Smooth muscle cell (in vitro differentiated cells): ENCODE results near the gene GPI. TPM values are rescaled to one million over a fixed set of nuclear protein-coding genes. Genes with fewer than 3 reads are reported as not detected.

Experiments used
- DNase-seq: peaks from one replicate; lab custom pipeline; 2025; ENCODE audit not compliant: unreplicated experiment; lab: John Stamatoyannopoulos, UW
- H2AFZ ChIP-seq: fragments of 200-600 bp; sonication (generic); 2 replicates; pipeline ENCODE4 v1.6.0; 2016; ENCODE audit warnings: antibody characterized with exemption, low read depth, mild to moderate bottlenecking
- H3F3A ChIP-seq: fragments of 200-600 bp; sonication (generic); 2 replicates; pipeline ENCODE4 v1.6.0; 2017; ENCODE audit warnings: antibody characterized with exemption, low read depth
- H3K27ac ChIP-seq: fragments of 200-600 bp; sonication (generic); 2 replicates; pipeline ENCODE4 v1.5.1; 2016; ENCODE audit warnings: low read depth, mild to moderate bottlenecking
- H3K27me3 ChIP-seq: fragments of 200-600 bp; sonication (generic); 2 replicates; pipeline ENCODE4 v1.6.1; 2016; ENCODE audit warnings: low read depth, mild to moderate bottlenecking
- H3K36me3 ChIP-seq: fragments of 200-600 bp; sonication (generic); 2 replicates; pipeline ENCODE4 v1.5.1; 2016; ENCODE audit warnings: low read depth
- H3K4me1 ChIP-seq: fragments of 200-600 bp; sonication (generic); 2 replicates; pipeline ENCODE4 v1.5.1; 2016; ENCODE audit warnings: low read depth
- H3K4me2 ChIP-seq: fragments of 200-600 bp; sonication (generic); 2 replicates; pipeline ENCODE4 v1.6.0; 2016; ENCODE audit warnings: mild to moderate bottlenecking
- H3K4me3 ChIP-seq: fragments of 200-600 bp; sonication (generic); 2 replicates; pipeline ENCODE4 v1.5.1; 2016; ENCODE audit warnings: mild to moderate bottlenecking
- H3K79me2 ChIP-seq: fragments of 200-600 bp; sonication (generic); 2 replicates; pipeline ENCODE4 v1.6.0; 2016; ENCODE audit warnings: low read depth, mild to moderate bottlenecking
- H3K9ac ChIP-seq: fragments of 200-600 bp; sonication (generic); 2 replicates; pipeline ENCODE4 v1.6.0; 2016; ENCODE audit warnings: low read depth
- H3K9me3 ChIP-seq: fragments of 200-600 bp; sonication (generic); replicated peaks from 2 replicates; pipeline ENCODE4 v1.5.1; 2016; ENCODE audit warnings: low read depth
- H4K20me1 ChIP-seq: fragments of 200-600 bp; sonication (generic); 2 replicates; pipeline ENCODE4 v1.6.0; 2016; ENCODE audit warnings: low read depth
- WGBS: methylation state at CpG from one replicate; pipeline ENCODE4 v1.1.7; 2016; ENCODE audit warnings: low lambda C conversion rate; 5-methylcytosine and 5-hydroxymethylcytosine counted together
- polyA plus RNA-seq: library from polyadenylated mRNA; unstranded; fragments of >200 nt; fragmentation: Nextera tagmentation; extraction: Ambion mirVana; gene quantifications from 2 replicates; pipeline ENCODE4 v1.2.1, GENCODE V29; 2016
- total RNA-seq: library from RNA; depleted of rRNA; stranded (reverse); fragments of >200 nt; gene quantifications from 2 replicates; pipeline ENCODE4 v1.2.3, GENCODE V29; 2014
- TF ChIP-seq, protein P1 (sequence below): fragments of 200-600 bp; sonication (generic); IDR thresholded peaks from 2 replicates; pipeline ENCODE4 v1.5.1; 2017; ENCODE audit warnings: borderline replicate concordance, mild to moderate bottlenecking, antibody characterized with exemption; ENCODE audit not compliant: insufficient read depth, poor library complexity, severe bottlenecking

GPI gene
- total and polyA plus RNA-seq, 2 experiments from 2014 or later, result 132 to 233 TPM

DNA sequence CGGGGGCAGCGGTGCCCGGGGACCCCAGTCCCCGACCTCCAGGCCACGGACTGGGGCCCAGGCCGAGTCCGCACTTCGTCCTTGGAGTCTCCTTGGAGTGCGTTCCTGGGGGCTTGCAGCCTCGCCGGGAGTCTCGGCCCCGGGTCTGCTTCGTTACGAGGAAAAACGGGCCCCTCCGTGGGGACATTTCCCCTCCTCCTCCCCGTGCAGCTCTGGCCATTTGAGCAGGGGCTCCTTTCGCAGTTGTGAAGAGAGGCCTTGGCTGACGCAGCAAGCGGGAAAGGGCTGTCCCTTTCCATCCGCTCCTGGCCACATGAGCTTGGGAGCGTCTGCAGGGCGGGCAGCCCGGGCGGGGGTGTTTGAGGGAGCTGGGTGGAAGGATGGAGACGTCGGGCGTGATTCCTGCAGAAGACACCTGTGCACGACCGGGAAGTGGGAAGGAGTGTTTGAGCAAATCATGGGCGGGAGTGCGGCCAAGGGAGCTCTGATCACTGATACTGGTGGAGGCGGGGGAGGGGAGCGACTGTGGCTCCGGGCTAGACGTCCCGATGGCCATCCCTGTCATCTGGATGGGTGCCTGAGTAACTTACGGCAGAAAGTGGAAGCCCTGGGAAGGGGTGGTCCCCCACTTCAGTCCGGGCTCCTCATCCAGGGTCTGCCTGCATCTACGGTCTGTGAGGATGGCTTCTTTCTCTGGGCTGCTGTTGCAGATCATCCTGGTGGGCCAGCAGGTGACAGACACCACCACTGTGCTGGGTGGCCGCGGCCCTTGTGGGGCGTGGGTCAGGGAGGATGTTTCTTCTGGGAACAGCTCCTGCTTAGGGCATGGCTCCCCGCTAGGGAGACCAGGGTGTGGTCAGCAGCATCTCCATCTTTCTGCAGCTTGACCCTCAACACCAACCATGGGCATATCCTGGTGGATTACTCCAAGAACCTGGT is 736 bp downstream of the GPI start:
- Histone ChIP-seq H3K4me3 (peak overlapping the region; percentile 99), H3K79me2 (peaks cover 34% of the 10 kb centered on the region), H3F3A (peaks cover 3% of the 10 kb centered on the region), H3K9me3 (no peaks in the 10 kb centered on the region), H3K4me1 (peaks cover 4% of the 10 kb centered on the region), H3K27me3 (no peaks in the 10 kb centered on the region), H4K20me1 (peaks cover 47% of the 10 kb centered on the region), H3K9ac (peak overlapping the region; percentile 75), H2AFZ (peak overlapping the region; percentile 89), H3K27ac (no peak overlapping the region), H3K36me3 (peaks cover 11% of the 10 kb centered on the region), H3K4me2 (peak overlapping the region; percentile 99)
- WGBS, result 17% methylated on average over 29 of the region's 45 CpGs
- TF ChIP-seq, protein P1, sequence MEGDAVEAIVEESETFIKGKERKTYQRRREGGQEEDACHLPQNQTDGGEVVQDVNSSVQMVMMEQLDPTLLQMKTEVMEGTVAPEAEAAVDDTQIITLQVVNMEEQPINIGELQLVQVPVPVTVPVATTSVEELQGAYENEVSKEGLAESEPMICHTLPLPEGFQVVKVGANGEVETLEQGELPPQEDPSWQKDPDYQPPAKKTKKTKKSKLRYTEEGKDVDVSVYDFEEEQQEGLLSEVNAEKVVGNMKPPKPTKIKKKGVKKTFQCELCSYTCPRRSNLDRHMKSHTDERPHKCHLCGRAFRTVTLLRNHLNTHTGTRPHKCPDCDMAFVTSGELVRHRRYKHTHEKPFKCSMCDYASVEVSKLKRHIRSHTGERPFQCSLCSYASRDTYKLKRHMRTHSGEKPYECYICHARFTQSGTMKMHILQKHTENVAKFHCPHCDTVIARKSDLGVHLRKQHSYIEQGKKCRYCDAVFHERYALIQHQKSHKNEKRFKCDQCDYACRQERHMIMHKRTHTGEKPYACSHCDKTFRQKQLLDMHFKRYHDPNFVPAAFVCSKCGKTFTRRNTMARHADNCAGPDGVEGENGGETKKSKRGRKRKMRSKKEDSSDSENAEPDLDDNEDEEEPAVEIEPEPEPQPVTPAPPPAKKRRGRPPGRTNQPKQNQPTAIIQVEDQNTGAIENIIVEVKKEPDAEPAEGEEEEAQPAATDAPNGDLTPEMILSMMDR, result no peak
- DNase-seq, result no peak

DNA sequence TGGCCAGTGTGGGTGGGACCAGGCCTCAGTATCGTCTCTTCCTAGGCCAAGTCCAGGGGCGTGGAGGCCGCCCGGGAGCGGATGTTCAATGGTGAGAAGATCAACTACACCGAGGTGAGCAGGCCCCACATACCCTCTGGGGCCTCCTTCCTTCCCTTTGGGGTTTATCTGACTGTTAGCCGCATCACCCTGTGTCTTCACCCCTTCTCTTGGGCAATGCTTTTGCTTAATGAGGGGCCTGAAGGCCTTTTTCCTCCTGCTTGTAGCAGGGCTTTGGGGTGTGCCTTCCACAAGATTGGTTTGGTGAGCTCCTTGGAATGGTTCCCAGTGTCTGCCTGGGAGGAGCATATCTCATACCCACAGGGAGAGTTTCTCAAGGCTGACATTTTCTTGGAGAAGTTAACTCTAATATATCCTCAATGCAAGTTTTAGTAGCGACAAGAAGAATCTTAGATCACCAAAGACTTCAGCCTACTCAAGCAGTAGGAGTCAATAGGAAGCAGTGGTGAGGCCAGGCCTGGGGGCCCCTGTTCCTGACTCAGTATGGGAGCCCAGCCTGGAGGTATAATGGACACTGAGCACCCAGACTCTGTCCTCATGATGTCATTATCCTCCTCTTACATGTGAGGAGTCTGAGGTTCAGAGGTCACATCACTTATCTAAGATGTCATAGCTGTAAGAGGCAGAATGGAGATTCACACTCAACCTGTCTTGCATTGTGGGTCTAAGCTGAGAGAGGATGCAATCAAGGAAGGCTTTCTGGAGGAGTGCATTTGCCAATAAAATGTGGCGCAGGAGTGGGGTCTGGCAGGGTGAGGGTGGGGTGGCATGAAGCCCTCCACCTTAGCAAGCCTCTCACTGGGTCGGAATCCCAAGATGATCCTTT is 2.0 kb downstream of the GPI start:
- no peak overlapping the region for H3K9ac ChIP-seq

DNA sequence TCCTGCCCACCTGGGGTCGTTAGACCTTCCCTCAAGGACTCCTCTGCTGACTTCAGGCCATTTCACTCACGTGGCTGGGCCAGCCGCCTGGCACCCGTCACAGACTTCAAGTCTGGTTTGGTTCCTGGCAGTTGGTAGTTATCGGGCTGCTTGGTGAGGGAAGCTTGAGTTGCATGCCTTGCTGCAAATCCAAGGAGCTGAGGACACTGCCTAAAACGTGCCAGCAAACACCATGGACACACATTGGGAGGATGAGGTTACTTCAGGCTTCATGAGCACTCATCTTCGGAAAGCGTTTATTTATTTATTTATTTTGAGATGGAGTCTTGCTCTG is 2.6 kb downstream of the GPI start:
- peaks cover 11% of the 10 kb centered on the region for H3K36me3 ChIP-seq
- no peak overlapping the region for H2AFZ ChIP-seq
- H3K27me3 ChIP-seq, result no peaks in the 10 kb centered on the region
- no peak overlapping the region for H3K27ac ChIP-seq
- no peaks in the 10 kb centered on the region for H3K9me3 ChIP-seq
- H4K20me1 ChIP-seq, result peaks cover 65% of the 10 kb centered on the region
- H3K79me2 ChIP-seq, result peaks cover 38% of the 10 kb centered on the region
- no peak for DNase-seq
- no peak overlapping the region for H3K4me3 ChIP-seq
- H3F3A ChIP-seq, result peaks cover 3% of the 10 kb centered on the region
- H3K9ac ChIP-seq, result no peak overlapping the region
- peaks cover 4% of the 10 kb centered on the region for H3K4me1 ChIP-seq
- peak overlapping the region; percentile 99 for H3K4me2 ChIP-seq
- WGBS, result 95% methylated on average over 8 of the region's 8 CpGs
- TF ChIP-seq, protein P1, result no peak

More for the DNA sequence above, 2.0 kb downstream of the GPI start:
- Histone ChIP-seq H3K27me3 (no peaks in the 10 kb centered on the region), H3K36me3 (peaks cover 11% of the 10 kb centered on the region), H4K20me1 (peaks cover 59% of the 10 kb centered on the region), H3K9me3 (no peaks in the 10 kb centered on the region), H3K4me1 (peaks cover 4% of the 10 kb centered on the region), H3K79me2 (peaks cover 34% of the 10 kb centered on the region), H3K27ac (no peak overlapping the region), H3F3A (peaks cover 3% of the 10 kb centered on the region), H3K4me2 (peak overlapping the region; percentile 99), H2AFZ (no peak overlapping the region), H3K4me3 (peak overlapping the region; percentile 99)
- WGBS, result 97% methylated on average over 10 of the region's 10 CpGs
- no peak for DNase-seq
- TF ChIP-seq, protein P1, result no peak
